Gastrocnemius medialis (tissue), 4 donors: ENCODE data around the gene MBD5.

Source experiments
- POLR2A ChIP-seq, 2 donors: fragments of 450-650 bp; IDR thresholded peaks; one replicate each; pipeline ENCODE4 v1.6.1; 2017; ENCODE audit warnings: antibody characterized with exemption in 2 of 2, mild to moderate bottlenecking in 2 of 2, moderate library complexity in 2 of 2
- TF ChIP-seq, protein P1 (sequence below), 5 experiments: fragments of 450-650 bp in 3 of 5; fragments of 200-600 bp in 2 of 5; sonication (generic) in 2 of 5; IDR thresholded peaks in 4 of 5; conservative IDR thresholded peaks in 1 of 5; 1 replicate in 4 of 5; 2 replicates in 1 of 5; pipeline ENCODE4 v1.5.1; 2016 to 2019; ENCODE audit warnings: antibody characterized with exemption in 5 of 5, mild to moderate bottlenecking in 3 of 5, moderate library complexity in 3 of 5

DNA sequence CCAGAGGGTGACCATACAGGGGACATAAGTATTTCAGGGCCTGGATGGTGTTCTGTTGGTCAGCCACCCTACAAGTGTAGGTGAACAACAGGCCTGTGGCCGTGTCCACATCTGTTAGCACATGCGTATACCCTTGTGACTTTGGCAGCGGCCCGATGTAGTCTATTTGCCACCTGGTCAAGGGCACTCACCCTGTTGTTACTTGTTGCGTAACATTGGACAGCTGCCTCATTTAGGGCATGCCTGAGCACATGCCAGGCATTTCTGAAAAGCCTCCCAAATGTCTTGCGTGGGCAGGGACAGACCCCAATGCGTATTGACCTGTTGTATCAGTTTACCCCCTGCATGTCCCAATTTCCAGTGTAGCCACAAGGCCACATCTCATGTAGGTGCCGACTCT, 235.0 kb downstream of the MBD5 start:
- TF ChIP-seq, protein P1, sequence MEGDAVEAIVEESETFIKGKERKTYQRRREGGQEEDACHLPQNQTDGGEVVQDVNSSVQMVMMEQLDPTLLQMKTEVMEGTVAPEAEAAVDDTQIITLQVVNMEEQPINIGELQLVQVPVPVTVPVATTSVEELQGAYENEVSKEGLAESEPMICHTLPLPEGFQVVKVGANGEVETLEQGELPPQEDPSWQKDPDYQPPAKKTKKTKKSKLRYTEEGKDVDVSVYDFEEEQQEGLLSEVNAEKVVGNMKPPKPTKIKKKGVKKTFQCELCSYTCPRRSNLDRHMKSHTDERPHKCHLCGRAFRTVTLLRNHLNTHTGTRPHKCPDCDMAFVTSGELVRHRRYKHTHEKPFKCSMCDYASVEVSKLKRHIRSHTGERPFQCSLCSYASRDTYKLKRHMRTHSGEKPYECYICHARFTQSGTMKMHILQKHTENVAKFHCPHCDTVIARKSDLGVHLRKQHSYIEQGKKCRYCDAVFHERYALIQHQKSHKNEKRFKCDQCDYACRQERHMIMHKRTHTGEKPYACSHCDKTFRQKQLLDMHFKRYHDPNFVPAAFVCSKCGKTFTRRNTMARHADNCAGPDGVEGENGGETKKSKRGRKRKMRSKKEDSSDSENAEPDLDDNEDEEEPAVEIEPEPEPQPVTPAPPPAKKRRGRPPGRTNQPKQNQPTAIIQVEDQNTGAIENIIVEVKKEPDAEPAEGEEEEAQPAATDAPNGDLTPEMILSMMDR (IDR thresholded peaks at IDR 0.05 in 4 of 5, conservative IDR thresholded peaks at IDR 0.05 in 1 of 5): no peak
- no peak for TF ChIP-seq POLR2A (IDR thresholded peaks at IDR 0.05)
